Lower lobe of right lung (tissue), 2 donors: Measurements from ENCODE around the gene RIMKLB. TPM values are rescaled to one million over a fixed set of nuclear protein-coding genes. Genes with fewer than 3 reads are reported as not detected.
A peak's percentile ranks its signal among the peaks of the same experiment; 100 is the strongest.
"Not testable (repeated sequence)": the region's sequence is repeated elsewhere in the genome, so short reads cannot be mapped to it uniquely, and the experiment has no call there.

Source experiments
- ATAC-seq, 2 donors: fragments of 200-7000 bp; cut with Tn5 transposase; one replicate each; pipeline ENCODE4 v1.9.1; 2020 to 2022; ENCODE audit warnings: mild to moderate bottlenecking in 2 of 2, moderate library complexity in 2 of 2
- DNase-seq: peaks from one replicate; pipeline ENCODE4 v3.0.0-alpha.2; 2020
- H3K27ac ChIP-seq: fragments of 200-600 bp; one replicate; pipeline ENCODE4 v1.8.0; 2022
- H3K27me3 ChIP-seq: fragments of 200-600 bp; one replicate; pipeline ENCODE4 v1.8.0; 2022; ENCODE audit warnings: low read depth
- H3K36me3 ChIP-seq: fragments of 200-600 bp; one replicate; pipeline ENCODE4 v1.8.0; 2022; ENCODE audit warnings: mild to moderate bottlenecking
- H3K4me1 ChIP-seq: fragments of 200-600 bp; one replicate; pipeline ENCODE4 v1.8.0; 2022
- H3K4me3 ChIP-seq: fragments of 200-600 bp; one replicate; pipeline ENCODE4 v1.8.0; 2022; ENCODE audit warnings: mild to moderate bottlenecking
- H3K9me3 ChIP-seq: fragments of 200-600 bp; one replicate; pipeline ENCODE4 v1.8.0; 2022
- CTCF ChIP-seq: fragments of 200-600 bp; IDR thresholded peaks from one replicate; pipeline ENCODE4 v1.8.0; 2022; ENCODE audit warnings: antibody characterized with exemption, mild to moderate bottlenecking
- intact Hi-C: fragments of 100-400 bp; cut with DNase I; formaldehyde crosslinking; loops from one replicate; pipeline ENCODE4 v1.11.0; 2022
- total RNA-seq: library from RNA; stranded (reverse); fragmentation: NEBNext Ultra II Directional; extraction: Animal tissue kit (Norgen Biotek cat#: 25700); gene quantifications from one replicate; pipeline ENCODE4 v1.2.1, GENCODE V29; 2021
- donor health status: DM: no; HTN: yes; CAD: no; lungs with severe emphysema.

Gene RIMKLB
- total RNA-seq, 1 donor from 2014 or later = 30.5 TPM

GRCh38 chr12:8813572-8814357, 116.0 kb downstream of the RIMKLB start:
- intact Hi-C loops = no loop called here
- Histone ChIP-seq H3K4me3 (no peak overlapping the region), H3K36me3 (no peaks in the 10 kb centered on the region), H3K4me1 (no peaks in the 10 kb centered on the region), H3K27me3 (no peaks in the 10 kb centered on the region), H3K9me3 (no peaks in the 10 kb centered on the region), H3K27ac (no peak overlapping the region)
- ATAC-seq (no peak), DNase-seq (no peak)
- TF ChIP-seq CTCF = no peak

- Histone ChIP-seq H3K9me3 (no peaks in the 10 kb centered on the region), H3K36me3 (no peaks in the 10 kb centered on the region), H3K4me1 (no peaks in the 10 kb centered on the region), H3K4me3 (no peak overlapping the region), H3K27me3 (no peaks in the 10 kb centered on the region), H3K27ac (no peak overlapping the region)
- no peak for ATAC-seq
- TF ChIP-seq CTCF = no peak
- no peak for DNase-seq
- intact Hi-C loops = no loop called here
These were observed 118.8 kb downstream of the RIMKLB start for GRCh38 chr12:8816448-8817050.

- peak in 1 of 2 donors; percentile 12 for ATAC-seq
These were observed 120.1 kb downstream of the RIMKLB start for GRCh38 chr12:8817856-8818255.

GRCh38 chr12:8818526-8818925, 120.7 kb downstream of the RIMKLB start:
- Histone ChIP-seq H3K9me3 (no peaks in the 10 kb centered on the region), H3K4me3 (no peak overlapping the region), H3K36me3 (no peaks in the 10 kb centered on the region), H3K27ac (no peak overlapping the region), H3K4me1 (no peaks in the 10 kb centered on the region), H3K27me3 (no peaks in the 10 kb centered on the region)
- no peak for TF ChIP-seq CTCF
- no peak for DNase-seq
- intact Hi-C loops = no loop called here
- ATAC-seq = no peak

More at GRCh38 chr12:8817856-8818255, 120.1 kb downstream of the RIMKLB start:
- no peak for DNase-seq
- no peak overlapping the region for H3K27ac ChIP-seq
- no peaks in the 10 kb centered on the region for H3K27me3 ChIP-seq
- H3K4me3 ChIP-seq = no peak overlapping the region
- no peaks in the 10 kb centered on the region for H3K9me3 ChIP-seq
- TF ChIP-seq CTCF = no peak
- H3K4me1 ChIP-seq = no peaks in the 10 kb centered on the region
- intact Hi-C loops = no loop called here
- H3K36me3 ChIP-seq = no peaks in the 10 kb centered on the region

- Histone ChIP-seq H3K9me3 (no peaks in the 10 kb centered on the region), H3K4me3 (no peak overlapping the region), H3K27me3 (no peaks in the 10 kb centered on the region), H3K36me3 (no peaks in the 10 kb centered on the region), H3K4me1 (no peaks in the 10 kb centered on the region), H3K27ac (no peak overlapping the region)
- ATAC-seq (peak; percentile 38 to 72), DNase-seq (no peak)
- TF ChIP-seq CTCF = no peak
- intact Hi-C loops = no loop called here
These were observed 121.8 kb downstream of the RIMKLB start for GRCh38 chr12:8819666-8819980.

GRCh38 chr12:8820676-8821407, 123.1 kb downstream of the RIMKLB start:
- H3K4me1 ChIP-seq, H3K27me3 ChIP-seq, H3K36me3 ChIP-seq, ATAC-seq, intact Hi-C loops, H3K4me3 ChIP-seq, H3K9me3 ChIP-seq, DNase-seq, H3K27ac ChIP-seq: not testable (repeated sequence)
